ENCODE measurements around the gene ROR1.
"Not testable (repeated sequence)": the region's sequence is repeated elsewhere in the genome, so short reads cannot be mapped to it uniquely, and the experiment has no call there.

The ROR1 gene

GRCh38 chr1:63759778-63760177, 14.0 kb upstream of the ROR1 start:
- DNase-seq = no peak

GRCh38 chr1:63770381-63770780, 3.4 kb upstream of the ROR1 start:
- no peak for DNase-seq

DNA sequence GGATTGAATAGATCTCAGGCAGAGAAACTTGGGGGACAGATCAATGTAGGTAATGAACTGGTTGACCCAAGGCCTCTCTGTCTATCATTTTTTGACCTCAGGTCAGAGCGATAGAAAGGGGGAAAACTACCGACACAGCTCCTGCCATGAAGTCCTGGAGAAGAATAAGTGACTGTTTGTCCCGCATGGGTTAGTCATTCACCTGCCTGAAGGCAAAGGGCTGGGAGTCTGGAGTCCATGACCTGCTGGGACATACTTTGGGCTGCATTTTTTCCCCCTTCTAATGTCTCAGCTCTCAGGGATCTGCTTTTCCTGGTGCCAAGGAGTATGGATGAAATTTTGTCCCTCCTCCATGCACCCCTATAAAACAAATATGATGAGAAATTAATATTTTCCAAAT, 1.6 kb upstream of the ROR1 start:
- DNase-seq = no peak

GRCh38 chr1:63772876-63773275, 941 bp upstream of the ROR1 start:
- peak; percentile 68 for DNase-seq

GRCh38 chr1:63773496-63773814, 362 bp upstream of the ROR1 start:
- DNase-seq = no peak

- peak; percentile 80 for DNase-seq
Measured at GRCh38 chr1:63774617-63775417, 1.0 kb downstream of the ROR1 start.

GRCh38 chr1:63775418-63776127, 1.8 kb downstream of the ROR1 start:
- no peak for DNase-seq

DNA sequence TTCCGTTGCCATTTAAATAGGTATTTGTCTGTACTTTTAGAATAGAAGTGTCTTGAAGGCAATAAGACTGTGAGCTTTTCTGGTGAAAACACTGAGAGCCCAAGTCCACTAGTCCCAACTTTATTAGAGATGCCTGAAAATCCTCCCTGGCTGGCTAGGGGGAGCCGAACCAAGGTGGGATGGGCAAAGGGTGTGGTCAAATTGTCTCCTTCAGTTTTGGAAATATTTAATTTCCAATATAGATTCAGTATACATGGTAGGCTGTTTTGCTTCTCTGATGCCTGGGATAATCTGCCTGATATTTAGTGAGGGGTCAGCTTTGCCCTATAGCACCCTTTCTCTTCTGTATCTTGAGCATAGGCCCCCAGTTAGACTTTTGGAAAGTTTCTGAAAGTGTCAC, 3.5 kb downstream of the ROR1 start:
- no peak for DNase-seq

DNA sequence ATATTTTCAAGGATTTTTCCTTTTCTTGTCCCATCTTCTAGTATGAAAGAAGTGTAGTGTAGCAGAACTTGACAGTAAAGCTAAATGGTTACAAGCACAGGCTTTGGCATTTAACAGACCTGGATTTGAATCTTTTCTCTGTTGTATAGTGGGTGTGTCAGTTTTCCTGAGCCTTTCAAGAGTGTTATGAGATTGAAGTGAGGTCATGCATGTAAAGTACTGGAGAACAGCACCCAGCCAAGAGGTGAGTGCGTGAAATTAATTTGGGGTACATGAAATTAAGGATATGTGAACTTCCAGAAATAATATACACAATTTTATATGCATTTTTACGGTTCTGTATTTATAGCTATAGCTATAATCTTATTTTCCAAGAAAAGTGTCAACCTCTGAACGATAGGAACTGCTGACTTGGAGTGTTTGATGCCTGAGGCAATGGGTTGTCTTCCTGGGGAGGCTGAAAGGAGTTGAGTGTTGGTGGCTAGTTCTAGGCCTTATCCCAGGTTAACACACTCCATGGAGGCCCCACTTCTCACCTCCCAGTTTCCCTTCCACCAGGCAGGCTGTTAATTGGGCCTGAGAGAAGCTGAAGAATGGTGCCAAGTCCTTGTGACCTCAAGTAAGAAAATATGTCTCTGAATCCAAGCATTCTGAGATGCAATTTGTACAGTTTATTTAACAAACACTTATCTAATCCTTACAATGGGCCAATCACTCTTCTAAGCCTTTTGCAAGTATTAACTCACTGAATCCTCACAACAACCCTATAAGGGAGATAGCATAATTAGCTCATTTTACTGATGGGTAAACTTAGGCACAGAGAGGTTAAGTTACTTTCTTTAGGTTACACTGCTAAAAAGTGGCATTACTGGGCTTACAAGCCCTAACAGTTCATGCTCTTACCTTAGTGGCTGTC, 4.4 kb downstream of the ROR1 start:
- no peak for DNase-seq

DNA sequence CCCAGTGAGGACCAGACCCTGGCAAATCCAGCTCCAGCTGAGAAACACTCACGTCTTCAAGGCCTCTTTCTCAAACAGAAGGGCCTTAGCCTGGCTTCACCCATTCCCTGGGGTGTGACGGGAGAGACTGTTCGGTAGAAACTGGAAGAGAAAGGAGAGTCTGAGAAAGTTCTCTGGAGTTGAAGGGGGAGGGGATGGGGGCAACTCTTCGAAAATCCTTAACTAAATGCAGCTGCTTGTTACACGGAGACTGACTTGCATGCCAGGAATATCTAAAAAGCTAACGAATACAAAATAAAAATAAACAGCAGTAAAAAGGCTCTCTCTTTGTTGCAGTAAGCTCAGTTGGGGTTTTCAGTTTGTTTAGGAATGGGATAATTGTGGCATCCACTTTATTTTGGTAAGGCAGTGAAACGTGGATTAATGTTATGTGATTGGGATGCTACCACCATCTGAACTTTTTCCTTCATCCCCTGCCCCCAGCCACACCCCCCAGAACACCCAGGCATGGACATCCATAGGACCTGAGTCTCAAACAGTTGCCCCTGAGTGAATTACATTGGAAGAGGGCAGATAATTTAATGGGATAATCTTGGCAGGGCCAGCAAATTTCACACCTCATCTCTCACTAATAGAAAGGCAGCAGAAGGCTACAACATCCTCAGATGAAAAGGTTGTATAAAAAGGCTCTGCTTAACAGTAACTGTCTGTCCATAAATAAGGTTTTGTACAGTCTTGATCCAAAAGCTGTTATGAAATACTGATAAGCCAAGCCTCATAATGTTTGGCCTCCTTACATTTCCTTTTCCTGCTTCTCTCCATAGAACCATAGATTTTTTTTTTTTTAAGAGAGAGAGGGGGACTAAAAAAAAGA, 5.8 kb downstream of the ROR1 start:
- DNase-seq = no peak

GRCh38 chr1:63780565-63780964, 6.7 kb downstream of the ROR1 start:
- no peak for DNase-seq

GRCh38 chr1:63782982-63783381, 9.2 kb downstream of the ROR1 start:
- no peak for DNase-seq

DNA sequence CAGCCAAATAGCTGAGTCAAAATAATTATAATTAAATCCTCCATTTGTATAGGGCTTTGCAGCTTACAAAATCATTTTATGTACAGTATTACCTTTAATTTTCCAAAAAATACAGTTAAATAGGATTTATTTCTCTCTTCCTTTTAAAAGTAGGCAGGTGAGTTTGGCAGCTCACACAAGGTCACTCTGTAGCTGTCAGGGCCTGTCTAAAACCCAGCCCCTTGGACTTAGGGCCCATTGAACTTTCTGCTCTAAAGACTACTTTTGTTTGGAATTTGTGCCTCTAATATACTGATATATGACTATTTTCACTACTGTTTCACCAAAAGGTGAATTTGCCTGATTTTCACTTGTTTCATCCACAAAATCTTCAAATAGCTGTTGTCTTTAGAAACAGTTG, 10.3 kb downstream of the ROR1 start:
- DNase-seq = no peak

- DNase-seq = no peak
Measured at GRCh38 chr1:63784489-63785390, 10.9 kb downstream of the ROR1 start.

DNA sequence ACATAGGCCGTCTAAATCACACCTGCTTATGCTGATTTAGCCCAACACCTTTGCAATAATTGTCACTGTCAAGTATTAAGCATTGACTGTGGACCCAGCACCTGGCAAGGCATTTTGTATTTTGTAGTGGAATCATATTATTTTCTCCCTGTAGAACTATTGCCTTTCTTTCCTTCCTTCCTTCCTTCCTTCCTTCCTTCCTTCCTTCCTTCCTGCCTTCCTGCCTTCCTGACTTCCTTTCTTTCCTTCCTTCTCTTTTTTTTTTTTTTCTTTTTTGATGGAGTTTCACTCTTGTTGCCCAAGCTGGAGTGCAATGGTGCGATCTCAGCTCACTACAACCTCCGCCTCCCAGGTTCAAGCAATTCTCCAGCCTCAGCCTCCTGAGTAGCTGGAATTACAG, 13.5 kb downstream of the ROR1 start:
- DNase-seq = not testable (repeated sequence)

DNA sequence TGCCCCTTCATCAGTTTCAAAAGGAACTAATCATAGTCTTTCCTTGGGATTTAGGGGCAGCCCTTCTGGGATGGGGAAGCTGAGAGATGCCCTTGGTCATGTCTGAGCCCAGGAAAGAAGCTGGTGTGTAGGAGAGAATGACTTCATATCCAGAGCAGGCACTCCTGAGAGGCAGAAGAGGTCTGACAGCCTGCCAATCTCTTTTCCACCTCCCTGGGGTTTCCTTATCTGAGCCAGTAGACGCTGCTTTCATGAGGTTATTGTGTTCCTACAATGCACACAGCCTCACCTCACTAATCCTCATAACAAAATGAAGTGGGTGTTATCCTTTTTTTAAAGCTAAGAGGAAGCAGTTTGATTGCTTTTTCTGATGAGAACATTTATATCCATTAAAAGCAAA, 14.1 kb downstream of the ROR1 start:
- DNase-seq = no peak

GRCh38 chr1:63789856-63790605, 16.2 kb downstream of the ROR1 start:
- DNase-seq = no peak

DNA sequence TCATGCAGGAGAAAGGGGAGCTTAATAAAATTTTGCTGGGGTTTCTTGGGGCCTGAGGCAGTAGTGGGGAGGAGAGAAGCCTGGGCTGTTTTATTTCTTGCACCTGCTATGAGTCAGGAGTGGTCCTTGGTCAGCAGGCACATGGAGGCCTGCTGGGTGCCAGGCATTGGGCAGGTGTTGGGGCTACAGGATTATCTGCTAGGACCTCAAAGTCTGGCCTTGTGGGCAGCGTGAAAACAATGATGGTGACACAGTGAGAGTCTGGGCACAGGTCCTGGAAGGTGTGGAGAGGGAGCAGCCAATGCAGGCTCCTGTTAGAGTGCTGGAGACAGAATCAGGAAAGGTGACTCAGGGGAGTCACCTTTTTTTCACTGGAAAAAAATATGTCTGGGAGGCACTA, 17.2 kb downstream of the ROR1 start:
- DNase-seq = peak; percentile 22

DNA sequence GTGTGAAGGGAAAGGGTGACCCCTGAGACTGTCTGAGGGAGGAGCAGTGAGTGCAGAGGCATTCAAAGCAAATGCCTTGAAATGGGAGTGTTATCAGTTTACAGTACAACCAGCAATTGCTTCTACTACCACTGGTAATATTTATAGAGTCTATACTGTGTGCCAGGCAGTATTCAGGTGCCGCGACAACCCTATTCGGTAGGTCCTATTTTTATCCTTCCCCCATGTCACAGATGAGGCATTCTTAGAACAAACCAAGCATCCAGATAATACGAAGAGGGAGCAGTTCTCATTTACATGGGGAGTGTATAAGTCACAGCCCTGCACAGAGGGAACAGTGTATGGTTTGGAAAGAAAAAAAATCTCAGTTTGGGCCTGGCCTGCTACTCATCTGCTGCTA, 18.3 kb downstream of the ROR1 start:
- no peak for DNase-seq

GRCh38 chr1:63793741-63794240, 20.0 kb downstream of the ROR1 start:
- DNase-seq = no peak

DNA sequence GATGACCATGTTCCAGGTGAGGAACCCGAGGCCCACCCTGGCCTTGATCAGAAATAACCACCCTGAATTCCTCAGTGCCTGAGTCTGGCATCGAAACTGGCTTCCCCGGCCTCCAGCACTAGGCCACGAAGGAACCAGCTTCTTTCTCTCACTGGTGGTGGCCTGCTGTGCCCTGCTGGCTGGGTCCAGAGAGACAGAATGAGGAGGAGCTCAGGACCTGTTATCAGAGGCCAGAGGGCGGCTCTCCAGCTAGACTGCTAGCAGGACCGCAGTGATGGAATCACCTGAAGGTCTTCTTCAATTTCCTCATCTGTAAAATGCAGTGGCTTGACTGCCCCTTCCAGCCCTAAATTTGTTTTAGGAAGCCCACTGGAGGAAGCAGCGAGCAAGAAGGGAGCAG, 20.5 kb downstream of the ROR1 start:
- no peak for DNase-seq
